ENCODE measurements around the gene LMBR1. TPM values are rescaled to one million over a fixed set of nuclear protein-coding genes. Genes with fewer than 3 reads are reported as not detected.

The LMBR1 gene
- total and polyA plus RNA-seq, 2 donors (not counting 1 experiment from before 2014, with no cell fraction given): 19.7 to 85.2 TPM

DNA sequence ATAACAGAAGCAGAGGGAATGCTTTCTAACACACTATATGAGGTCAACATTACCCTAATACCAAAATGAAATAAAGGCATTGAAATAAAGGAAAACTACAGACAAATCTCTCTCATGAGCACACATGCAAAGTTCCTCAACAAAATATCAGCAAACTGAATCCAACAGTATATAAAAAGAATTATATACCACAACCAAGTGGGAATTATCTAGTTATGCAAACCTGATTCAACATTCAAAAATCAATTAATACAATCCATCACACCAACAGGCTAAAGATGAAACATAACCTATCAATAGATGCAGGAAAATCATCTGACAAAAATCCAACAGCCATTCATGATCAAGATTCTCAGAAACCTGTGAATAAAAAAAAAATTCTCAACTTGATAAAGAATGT lies 34.5 kb downstream of the LMBR1 start:
- Histone ChIP-seq H3K4me2 (replicated peaks; ENCODE audit: low read depth, low read length, poor library complexity, severe bottlenecking) (no peak overlapping the region), H3K79me2 (ENCODE audit: control insufficient read depth, insufficient read depth, low read length) (peaks cover 63% of the 10 kb centered on the region), H3K27me3 (replicated peaks in 1 of 4; ENCODE audit: control extremely low read depth in 1 of 4, control insufficient read depth in 3 of 4, insufficient read depth in 4 of 4, low read length in 3 of 4) (no peaks in the 10 kb centered on the region), H3K9ac (ENCODE audit: low read length) (no peak overlapping the region), H3K4me1 (ENCODE audit: control insufficient read depth in 2 of 2, insufficient read depth in 2 of 2, low read length in 2 of 2) (no peaks in the 10 kb centered on the region), H4K20me1 (ENCODE audit: control insufficient read depth, insufficient read depth, low read length, poor library complexity, severe bottlenecking) (peaks cover 3% of the 10 kb centered on the region), H3K27ac (ENCODE audit: low read length in 2 of 2) (no peak overlapping the region), H3K9me3 (ENCODE audit: control extremely low read depth in 1 of 3, control insufficient read depth in 2 of 3, insufficient read depth in 1 of 3, low read length in 2 of 3) (peaks cover 7 to 36% (median 31%) of the 10 kb centered on the region in 3 donors), H3K36me3 (replicated peaks in 1 of 2; ENCODE audit: control extremely low read depth in 1 of 2, control insufficient read depth in 1 of 2, extremely low read depth in 1 of 2, insufficient read depth in 2 of 2, low read length in 1 of 2) (peaks cover 3 to 15% of the 10 kb centered on the region in 2 experiments), H2AFZ (ENCODE audit: insufficient read depth, low read depth, low read length, poor library complexity, severe bottlenecking) (no peak overlapping the region), H3K4me3 (ENCODE audit: control extremely low read depth in 1 of 5, extremely low read depth in 1 of 5, insufficient read depth in 1 of 5, low read depth in 2 of 5, low read length in 4 of 5) (no peak overlapping the region)
- Mint-ChIP-seq H3K4me3 (no peak overlapping the region), H3K4me1 (peaks cover 3% of the 10 kb centered on the region), H3K27me3 (no peaks in the 10 kb centered on the region), H3K9me3 (ENCODE audit: insufficient read depth) (peaks cover 20% of the 10 kb centered on the region), H3K27ac (no peak overlapping the region)
- POLR2A ChIA-PET: interaction anchor here (0.6 kb wide), 1 partner anchor 35 kb away, joined by 6 read pairs; the partner anchor contains the start of gene LMBR1
- intact Hi-C loops (cut with micrococcal nuclease): no loop called here
- CTCF ChIA-PET: no interaction called here
- ATAC-seq (ENCODE audit: low read depth) (no peak), DNase-seq (no peak)
- no peak for TF ChIP-seq CTCF (IDR thresholded peaks at IDR 0.05)
- no peak for TF ChIP-seq EZH2 (IDR thresholded peaks at IDR 0.05; ENCODE audit: borderline replicate concordance, insufficient read depth, low read depth, low read length, poor library complexity, severe bottlenecking)

DNA sequence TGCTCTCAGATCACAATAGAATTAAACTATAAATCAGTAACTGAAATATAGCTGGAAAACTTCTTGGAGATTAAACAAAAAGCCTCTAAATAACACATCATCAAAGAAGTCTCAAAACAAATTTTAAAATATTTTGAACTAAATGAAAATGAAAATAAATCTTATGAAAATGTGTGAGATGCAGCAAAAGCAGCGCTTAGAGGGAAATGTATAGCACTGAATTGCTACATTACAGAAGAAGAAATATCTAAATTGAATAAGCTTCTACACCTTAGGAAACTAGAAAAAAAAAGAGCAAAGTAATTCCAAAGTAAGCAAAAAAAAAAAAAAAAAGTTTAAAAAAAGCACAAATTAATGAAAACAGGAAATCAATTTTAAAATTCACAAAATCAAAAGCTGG lies 35.2 kb downstream of the LMBR1 start:
- Histone ChIP-seq H3K4me1 (ENCODE audit: control insufficient read depth in 2 of 2, insufficient read depth in 2 of 2, low read length in 2 of 2) (no peaks in the 10 kb centered on the region), H3K4me2 (replicated peaks; ENCODE audit: low read depth, low read length, poor library complexity, severe bottlenecking) (no peak overlapping the region), H3K36me3 (replicated peaks in 1 of 2; ENCODE audit: control extremely low read depth in 1 of 2, control insufficient read depth in 1 of 2, extremely low read depth in 1 of 2, insufficient read depth in 2 of 2, low read length in 1 of 2) (peaks cover 3 to 15% of the 10 kb centered on the region in 2 experiments), H4K20me1 (ENCODE audit: control insufficient read depth, insufficient read depth, low read length, poor library complexity, severe bottlenecking) (no peaks in the 10 kb centered on the region), H3K9ac (ENCODE audit: low read length) (no peak overlapping the region), H3K4me3 (ENCODE audit: control extremely low read depth in 1 of 5, extremely low read depth in 1 of 5, insufficient read depth in 1 of 5, low read depth in 2 of 5, low read length in 4 of 5) (no peak overlapping the region), H3K9me3 (ENCODE audit: control extremely low read depth in 1 of 3, control insufficient read depth in 2 of 3, insufficient read depth in 1 of 3, low read length in 2 of 3) (peaks cover 7 to 37% (median 31%) of the 10 kb centered on the region in 3 donors), H3K79me2 (ENCODE audit: control insufficient read depth, insufficient read depth, low read length) (peaks cover 69% of the 10 kb centered on the region), H2AFZ (ENCODE audit: insufficient read depth, low read depth, low read length, poor library complexity, severe bottlenecking) (no peak overlapping the region), H3K27ac (ENCODE audit: low read length in 2 of 2) (no peak overlapping the region), H3K27me3 (replicated peaks in 1 of 4; ENCODE audit: control extremely low read depth in 1 of 4, control insufficient read depth in 3 of 4, insufficient read depth in 4 of 4, low read length in 3 of 4) (no peaks in the 10 kb centered on the region)
- Mint-ChIP-seq H3K27me3 (no peaks in the 10 kb centered on the region), H3K9me3 (ENCODE audit: insufficient read depth) (peaks cover 20% of the 10 kb centered on the region), H3K27ac (no peak overlapping the region), H3K4me3 (no peak overlapping the region), H3K4me1 (peaks cover 3% of the 10 kb centered on the region)
- CTCF ChIA-PET: no interaction called here
- POLR2A ChIA-PET: interaction anchor here (0.6 kb wide), 1 partner anchor 35 kb away, joined by 6 read pairs; the partner anchor contains the start of gene LMBR1
- ATAC-seq (ENCODE audit: low read depth) (no peak), DNase-seq (no peak)
- intact Hi-C loops (cut with micrococcal nuclease): no loop called here
- WGBS (ENCODE audit: insufficient coverage): no CpG with 5 or more reads among the region's 1 CpG
- TF ChIP-seq EZH2 (IDR thresholded peaks at IDR 0.05; ENCODE audit: borderline replicate concordance, insufficient read depth, low read depth, low read length, poor library complexity, severe bottlenecking) (no peak), CTCF (IDR thresholded peaks at IDR 0.05) (no peak)
